ENCODE data around the gene PQBP1.

PQBP1 gene

GRCh38 chrX:48936429-48937053 lies 38.8 kb downstream of the PQBP1 start:
- Histone ChIP-seq H3K9ac (ENCODE audit: low read depth in 1 of 2, low read length in 2 of 2) (no peak overlapping the region), H3K9me3 (ENCODE audit: control insufficient read depth in 2 of 2, low read length in 2 of 2) (no peaks in the 10 kb centered on the region), H3K27me3 (ENCODE audit: control insufficient read depth in 2 of 2, insufficient read depth in 2 of 2, low read length in 2 of 2) (peaks cover 0 to 2% of the 10 kb centered on the region in 2 donors), H3K36me3 (ENCODE audit: control insufficient read depth in 2 of 2, insufficient read depth in 2 of 2, low read length in 2 of 2) (peaks cover 10 to 22% of the 10 kb centered on the region in 2 donors), H3K27ac (ENCODE audit: low read depth in 2 of 2, low read length in 2 of 2) (peak overlapping the region; percentile 11 to 63), H3K4me3 (ENCODE audit: low read length in 2 of 2) (peak overlapping the region in 1 of 2 donors; percentile 13), H3K4me1 (ENCODE audit: control insufficient read depth in 2 of 2, insufficient read depth in 2 of 2, low read length in 2 of 2) (peaks cover 5 to 22% of the 10 kb centered on the region in 2 donors)

GRCh38 chrX:48937054-48937907 lies 39.6 kb downstream of the PQBP1 start:
- Histone ChIP-seq H3K36me3 (ENCODE audit: control insufficient read depth in 2 of 2, insufficient read depth in 2 of 2, low read length in 2 of 2) (peaks cover 10 to 22% of the 10 kb centered on the region in 2 donors), H3K4me1 (ENCODE audit: control insufficient read depth in 2 of 2, insufficient read depth in 2 of 2, low read length in 2 of 2) (peaks cover 5 to 22% of the 10 kb centered on the region in 2 donors), H3K27me3 (ENCODE audit: control insufficient read depth in 2 of 2, insufficient read depth in 2 of 2, low read length in 2 of 2) (peaks cover 0 to 2% of the 10 kb centered on the region in 2 donors)

GRCh38 chrX:48938721-48939425 lies 41.1 kb downstream of the PQBP1 start:
- H3K4me3 ChIP-seq (ENCODE audit: low read length in 2 of 2) = no peak overlapping the region
- peak overlapping the region; percentile 60 to 69 for H3K27ac ChIP-seq (ENCODE audit: low read depth in 2 of 2, low read length in 2 of 2)
- peaks cover 0 to 2% of the 10 kb centered on the region in 2 donors for H3K27me3 ChIP-seq (ENCODE audit: control insufficient read depth in 2 of 2, insufficient read depth in 2 of 2, low read length in 2 of 2)
- no peaks in the 10 kb centered on the region for H3K9me3 ChIP-seq (ENCODE audit: control insufficient read depth in 2 of 2, low read length in 2 of 2)
- no peak overlapping the region for H3K9ac ChIP-seq (ENCODE audit: low read depth in 1 of 2, low read length in 2 of 2)
- peaks cover 5 to 22% of the 10 kb centered on the region in 2 donors for H3K4me1 ChIP-seq (ENCODE audit: control insufficient read depth in 2 of 2, insufficient read depth in 2 of 2, low read length in 2 of 2)
- peaks cover 9 to 25% of the 10 kb centered on the region in 2 donors for H3K36me3 ChIP-seq (ENCODE audit: control insufficient read depth in 2 of 2, insufficient read depth in 2 of 2, low read length in 2 of 2)

More at GRCh38 chrX:48937054-48937907, 39.6 kb downstream of the PQBP1 start:
- Histone ChIP-seq H3K9me3 (ENCODE audit: control insufficient read depth in 2 of 2, low read length in 2 of 2) (no peaks in the 10 kb centered on the region), H3K9ac (ENCODE audit: low read depth in 1 of 2, low read length in 2 of 2) (peak overlapping the region in 1 of 2 donors; percentile 7), H3K4me3 (ENCODE audit: low read length in 2 of 2) (no peak overlapping the region), H3K27ac (ENCODE audit: low read depth in 2 of 2, low read length in 2 of 2) (peak overlapping the region; percentile 12 to 69)

- Histone ChIP-seq H3K4me1 (ENCODE audit: control insufficient read depth in 2 of 2, insufficient read depth in 2 of 2, low read length in 2 of 2) (peaks cover 5 to 19% of the 10 kb centered on the region in 2 donors), H3K9ac (ENCODE audit: low read depth in 1 of 2, low read length in 2 of 2) (peak overlapping the region in 1 of 2 donors; percentile 28), H3K27me3 (ENCODE audit: control insufficient read depth in 2 of 2, insufficient read depth in 2 of 2, low read length in 2 of 2) (no peaks in the 10 kb centered on the region), H3K4me3 (ENCODE audit: low read length in 2 of 2) (no peak overlapping the region), H3K27ac (ENCODE audit: low read depth in 2 of 2, low read length in 2 of 2) (peak overlapping the region; percentile 36 to 69), H3K9me3 (ENCODE audit: control insufficient read depth in 2 of 2, low read length in 2 of 2) (no peaks in the 10 kb centered on the region), H3K36me3 (ENCODE audit: control insufficient read depth in 2 of 2, insufficient read depth in 2 of 2, low read length in 2 of 2) (peaks cover 8 to 18% of the 10 kb centered on the region in 2 donors)
Measured at GRCh38 chrX:48939524-48940228, 41.9 kb downstream of the PQBP1 start.

- Histone ChIP-seq H3K27me3 (ENCODE audit: control insufficient read depth in 2 of 2, insufficient read depth in 2 of 2, low read length in 2 of 2) (no peaks in the 10 kb centered on the region), H3K9me3 (ENCODE audit: control insufficient read depth in 2 of 2, low read length in 2 of 2) (no peaks in the 10 kb centered on the region), H3K27ac (ENCODE audit: low read depth in 2 of 2, low read length in 2 of 2) (peak overlapping the region; percentile 36 to 69), H3K9ac (ENCODE audit: low read depth in 1 of 2, low read length in 2 of 2) (no peak overlapping the region), H3K4me3 (ENCODE audit: low read length in 2 of 2) (no peak overlapping the region), H3K36me3 (ENCODE audit: control insufficient read depth in 2 of 2, insufficient read depth in 2 of 2, low read length in 2 of 2) (peaks cover 6 to 16% of the 10 kb centered on the region in 2 donors), H3K4me1 (ENCODE audit: control insufficient read depth in 2 of 2, insufficient read depth in 2 of 2, low read length in 2 of 2) (peaks cover 5 to 18% of the 10 kb centered on the region in 2 donors)
Measured at GRCh38 chrX:48940404-48940955, 42.8 kb downstream of the PQBP1 start.

- no peaks in the 10 kb centered on the region for H3K9me3 ChIP-seq (ENCODE audit: control insufficient read depth in 2 of 2, low read length in 2 of 2)
- H3K27me3 ChIP-seq (ENCODE audit: control insufficient read depth in 2 of 2, insufficient read depth in 2 of 2, low read length in 2 of 2) = no peaks in the 10 kb centered on the region
- no peak overlapping the region for H3K27ac ChIP-seq (ENCODE audit: low read depth in 2 of 2, low read length in 2 of 2)
- peaks cover 6 to 16% of the 10 kb centered on the region in 2 donors for H3K36me3 ChIP-seq (ENCODE audit: control insufficient read depth in 2 of 2, insufficient read depth in 2 of 2, low read length in 2 of 2)
- H3K9ac ChIP-seq (ENCODE audit: low read depth in 1 of 2, low read length in 2 of 2) = no peak overlapping the region
- no peak overlapping the region for H3K4me3 ChIP-seq (ENCODE audit: low read length in 2 of 2)
- H3K4me1 ChIP-seq (ENCODE audit: control insufficient read depth in 2 of 2, insufficient read depth in 2 of 2, low read length in 2 of 2) = peaks cover 5 to 14% of the 10 kb centered on the region in 2 donors
Measured at GRCh38 chrX:48942895-48943294, 45.2 kb downstream of the PQBP1 start.

GRCh38 chrX:48945517-48946348 lies 48.0 kb downstream of the PQBP1 start:
- no peak overlapping the region for H3K4me3 ChIP-seq (ENCODE audit: low read length in 2 of 2)
- no peaks in the 10 kb centered on the region for H3K9me3 ChIP-seq (ENCODE audit: control insufficient read depth in 2 of 2, low read length in 2 of 2)
- peaks cover 6 to 8% of the 10 kb centered on the region in 2 donors for H3K36me3 ChIP-seq (ENCODE audit: control insufficient read depth in 2 of 2, insufficient read depth in 2 of 2, low read length in 2 of 2)
- H3K4me1 ChIP-seq (ENCODE audit: control insufficient read depth in 2 of 2, insufficient read depth in 2 of 2, low read length in 2 of 2) = peaks cover 0 to 3% of the 10 kb centered on the region in 2 donors
- no peaks in the 10 kb centered on the region for H3K27me3 ChIP-seq (ENCODE audit: control insufficient read depth in 2 of 2, insufficient read depth in 2 of 2, low read length in 2 of 2)
- H3K27ac ChIP-seq (ENCODE audit: low read depth in 2 of 2, low read length in 2 of 2) = no peak overlapping the region
- H3K9ac ChIP-seq (ENCODE audit: low read depth in 1 of 2, low read length in 2 of 2) = no peak overlapping the region

- Histone ChIP-seq H3K4me3 (ENCODE audit: low read length in 2 of 2) (no peak overlapping the region), H3K4me1 (ENCODE audit: control insufficient read depth in 2 of 2, insufficient read depth in 2 of 2, low read length in 2 of 2) (peaks cover 2 to 5% of the 10 kb centered on the region in 2 donors), H3K27me3 (ENCODE audit: control insufficient read depth in 2 of 2, insufficient read depth in 2 of 2, low read length in 2 of 2) (no peaks in the 10 kb centered on the region), H3K9me3 (ENCODE audit: control insufficient read depth in 2 of 2, low read length in 2 of 2) (no peaks in the 10 kb centered on the region), H3K9ac (ENCODE audit: low read depth in 1 of 2, low read length in 2 of 2) (no peak overlapping the region), H3K36me3 (ENCODE audit: control insufficient read depth in 2 of 2, insufficient read depth in 2 of 2, low read length in 2 of 2) (peaks cover 4 to 6% of the 10 kb centered on the region in 2 donors), H3K27ac (ENCODE audit: low read depth in 2 of 2, low read length in 2 of 2) (no peak overlapping the region)
Measured at GRCh38 chrX:48948589-48948988, 50.9 kb downstream of the PQBP1 start.
